GM19351 (cell line): ENCODE data around the gene OR7A10.

Source experiments
- ATAC-seq: cut with Tn5 transposase; IDR thresholded peaks from one replicate; pipeline ENCODE4 v1.9.1; 2021; ENCODE audit warnings: mild to moderate bottlenecking, moderate library complexity; ENCODE audit not compliant: unreplicated experiment

OR7A10 gene

DNA sequence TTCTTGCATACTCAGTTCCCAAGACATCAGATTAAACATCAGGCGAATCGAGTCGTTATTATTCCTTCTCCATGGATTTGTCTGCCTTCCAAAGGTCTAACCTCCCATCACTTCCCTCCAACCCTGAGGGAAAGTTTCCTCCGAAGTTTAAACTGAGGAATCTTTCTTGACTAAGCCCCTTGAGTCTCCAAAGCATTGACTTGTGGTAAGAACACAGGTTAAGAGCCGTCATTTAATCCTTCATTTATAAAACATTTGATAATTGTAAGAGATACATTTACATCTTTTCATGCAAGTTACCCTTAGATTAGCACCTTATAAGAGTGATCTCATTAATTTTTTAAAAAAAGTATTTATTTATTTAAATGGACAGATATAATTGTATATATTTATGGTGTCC, at the start of gene OR7A10:
Gene OR7A10, minus strand, starts transcription at position 101 of the 400 bp plus-strand sequence. CDS start 7,045 bp downstream, outside the sequence.
- ATAC-seq: no peak

DNA sequence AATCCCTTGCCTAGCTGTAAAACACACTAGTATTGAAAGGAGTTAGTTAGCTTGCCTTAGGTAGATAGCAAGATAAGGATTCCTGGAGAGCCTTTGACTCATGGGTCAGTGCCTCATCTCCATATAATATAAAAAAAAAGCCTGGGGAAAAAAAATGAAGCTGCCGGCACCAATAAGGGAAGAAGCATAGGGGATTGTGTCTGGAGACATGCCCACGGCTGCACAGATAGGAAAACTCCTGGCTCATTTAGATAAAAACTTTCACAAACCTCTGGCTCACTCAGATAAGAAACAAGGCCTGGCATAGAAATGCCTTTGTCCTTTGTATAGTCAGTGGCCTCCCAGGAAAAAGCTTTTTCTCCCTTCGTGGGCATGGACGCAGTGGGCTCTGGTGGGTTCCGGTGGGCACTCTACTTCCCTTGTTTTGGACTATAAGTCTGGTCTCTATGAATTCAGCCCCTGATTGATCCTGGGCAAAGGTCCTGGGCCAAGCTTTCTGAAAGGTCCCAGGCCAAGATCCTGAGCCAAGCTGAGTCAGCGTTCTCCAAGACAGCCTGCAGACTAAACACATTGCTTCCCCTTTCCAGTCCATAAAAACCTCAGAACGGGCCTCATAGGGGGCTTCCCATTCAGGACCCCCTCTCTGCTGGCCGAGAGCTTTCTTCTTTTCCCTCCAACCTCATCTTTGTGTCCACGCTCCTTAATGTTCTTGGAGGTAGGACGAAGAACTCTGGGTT, 42.1 kb upstream of the OR7A10 start:
- ATAC-seq: no peak

DNA sequence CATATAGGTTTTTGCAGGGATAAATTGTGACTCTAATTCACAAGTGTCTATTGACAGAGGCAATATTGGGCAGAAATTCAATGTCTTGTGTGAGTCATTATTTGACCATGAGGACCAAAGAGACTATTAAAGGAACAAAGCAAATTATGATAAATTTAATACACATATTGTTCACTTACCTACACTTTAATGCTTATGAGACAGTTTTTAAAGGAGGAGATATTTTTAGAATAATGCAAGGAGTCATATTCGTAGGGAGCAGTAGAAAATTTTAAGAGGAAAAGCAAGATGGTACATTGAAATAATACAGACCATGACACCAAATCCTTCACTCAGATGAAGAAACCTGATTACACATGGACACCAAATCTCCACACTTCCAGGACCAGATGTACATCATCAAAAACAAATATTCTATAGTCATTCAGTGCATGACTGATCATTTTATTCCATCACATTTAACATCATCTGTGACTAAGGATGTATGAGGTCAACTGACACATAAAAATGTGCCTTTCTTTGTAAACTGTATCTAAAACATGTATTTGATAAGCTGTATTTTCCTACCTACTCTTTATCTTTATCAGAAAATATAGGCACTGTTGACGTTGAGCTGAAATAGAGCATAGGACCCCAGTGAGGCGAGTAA, 41.4 kb upstream of the OR7A10 start:
- ATAC-seq: no peak

DNA sequence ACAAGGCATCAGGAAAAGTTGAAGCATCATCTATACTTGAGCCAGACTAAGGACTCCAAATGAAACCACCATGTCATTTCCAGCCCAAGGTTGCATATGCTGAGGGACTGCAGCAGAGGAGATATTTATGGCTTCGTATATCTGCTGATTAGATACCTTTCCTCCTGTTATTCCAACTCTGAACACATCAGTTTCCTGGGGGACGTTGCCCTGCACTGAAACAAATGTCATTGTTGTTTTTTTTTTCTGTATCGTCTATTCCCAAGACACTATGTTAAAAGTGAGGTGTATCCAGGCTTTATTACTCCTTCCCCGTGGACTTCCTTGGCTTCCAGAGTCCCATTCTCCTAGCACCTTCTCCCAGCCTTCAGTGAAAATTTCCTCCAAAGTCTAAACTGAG, 37.3 kb upstream of the OR7A10 start, which contains the start of gene OR7A17:
Gene OR7A17, minus strand, starts transcription at position 101 of the 400 bp plus-strand sequence. CDS start 4,777 bp downstream, outside the sequence.
- ATAC-seq: no peak

DNA sequence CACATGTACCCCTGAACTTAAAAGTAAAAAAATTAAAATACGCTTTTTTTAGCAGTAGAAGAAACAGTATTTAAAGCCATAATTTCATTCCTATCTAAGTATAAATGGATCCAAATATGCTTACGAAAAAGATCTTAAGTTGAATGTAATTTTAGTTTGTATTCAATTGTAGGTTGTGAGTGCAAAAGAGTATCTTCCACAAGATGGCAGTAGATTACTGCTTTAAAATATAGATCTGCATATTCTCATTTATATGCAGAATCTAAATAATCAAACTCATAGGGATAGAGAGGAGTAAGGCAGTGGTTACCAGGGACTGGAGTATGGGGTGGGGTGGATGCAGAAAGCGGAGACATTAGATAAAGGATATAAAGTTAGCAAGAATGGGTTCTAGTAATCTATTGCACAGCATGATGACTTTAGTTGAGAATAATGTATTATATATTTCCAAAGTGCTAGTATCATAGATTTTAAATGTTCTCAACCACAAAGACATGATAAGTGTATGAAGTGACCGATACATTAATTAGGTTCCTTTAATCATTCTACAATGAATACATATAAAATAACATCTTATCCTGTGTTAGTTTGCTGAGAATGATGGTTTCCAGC, 23.0 kb upstream of the OR7A10 start:
- ATAC-seq: no peak

DNA sequence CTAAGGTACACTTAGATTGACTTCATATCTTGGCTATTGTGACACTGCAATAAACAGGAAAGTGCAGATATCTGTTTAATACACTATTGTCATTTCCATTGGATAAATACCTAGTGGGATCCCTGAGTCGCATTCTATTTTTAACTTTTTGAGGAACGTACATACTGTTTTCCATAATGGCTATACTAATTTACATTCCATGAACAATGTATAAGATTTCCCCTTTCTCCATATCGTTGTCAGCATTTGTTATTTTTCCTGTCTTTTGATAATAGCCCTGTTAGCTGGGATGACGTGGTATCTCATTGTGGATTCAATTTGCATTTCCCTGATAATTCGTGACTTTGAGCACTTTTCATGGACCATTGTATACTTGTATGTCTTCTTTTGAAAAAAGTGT, 19.8 kb upstream of the OR7A10 start:
- no peak for ATAC-seq

DNA sequence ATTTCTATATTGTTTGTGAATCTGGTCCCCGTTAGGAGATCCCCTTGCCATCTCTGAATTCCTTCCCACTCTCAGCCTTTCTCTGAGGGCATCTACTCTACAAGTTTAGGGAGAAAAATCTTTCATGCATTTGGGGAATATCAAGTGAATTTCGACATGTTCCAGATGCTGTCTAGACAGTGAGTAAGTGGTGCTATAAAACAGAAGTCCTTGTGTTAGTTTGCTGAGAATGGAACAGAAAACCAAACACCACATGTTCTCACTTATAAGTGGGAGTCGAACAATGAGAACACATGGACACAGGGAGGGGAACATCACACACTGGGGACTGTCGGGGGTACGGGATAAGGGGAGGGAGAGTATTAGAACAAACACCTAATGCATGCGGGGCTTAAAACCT, 5.1 kb downstream of the OR7A10 start:
- ATAC-seq: no peak

DNA sequence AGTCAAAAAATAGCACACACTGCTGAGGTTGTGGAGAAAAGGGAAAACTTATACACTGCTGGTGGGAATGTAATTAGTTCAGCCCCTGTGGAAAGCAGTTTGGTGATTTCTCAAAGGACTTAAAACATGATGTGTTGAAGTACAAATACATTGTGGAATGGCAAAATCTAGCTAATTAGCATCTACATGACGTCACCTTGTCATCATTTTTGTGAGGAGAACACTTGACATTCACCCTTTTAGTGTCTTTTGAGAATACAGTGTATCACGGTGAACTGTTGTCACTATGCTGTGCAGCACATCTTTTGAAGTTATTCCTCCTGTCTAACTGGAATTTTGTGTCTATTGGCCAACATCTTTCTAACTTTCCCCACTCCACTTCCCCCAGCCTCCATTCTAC, 5.6 kb downstream of the OR7A10 start:
- no peak for ATAC-seq

DNA sequence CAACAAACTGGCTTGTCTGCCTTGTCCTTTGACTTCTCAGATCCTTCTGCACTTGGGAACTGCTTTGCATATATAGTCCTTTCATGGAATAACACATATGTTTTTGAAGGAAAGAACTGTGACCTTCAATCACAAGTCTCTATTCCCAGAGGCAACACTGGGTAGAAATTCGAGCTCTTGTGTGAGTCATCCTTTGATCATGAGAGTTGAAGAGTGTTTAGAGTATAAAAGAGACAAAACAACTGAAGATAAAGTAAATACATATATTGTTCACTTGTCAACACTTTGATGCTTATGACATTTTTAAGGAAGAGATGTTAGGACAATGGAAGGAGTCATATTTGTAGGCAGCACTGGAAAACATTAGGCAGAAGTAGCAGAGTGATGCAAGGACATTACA, 8.5 kb downstream of the OR7A10 start:
- no peak for ATAC-seq

DNA sequence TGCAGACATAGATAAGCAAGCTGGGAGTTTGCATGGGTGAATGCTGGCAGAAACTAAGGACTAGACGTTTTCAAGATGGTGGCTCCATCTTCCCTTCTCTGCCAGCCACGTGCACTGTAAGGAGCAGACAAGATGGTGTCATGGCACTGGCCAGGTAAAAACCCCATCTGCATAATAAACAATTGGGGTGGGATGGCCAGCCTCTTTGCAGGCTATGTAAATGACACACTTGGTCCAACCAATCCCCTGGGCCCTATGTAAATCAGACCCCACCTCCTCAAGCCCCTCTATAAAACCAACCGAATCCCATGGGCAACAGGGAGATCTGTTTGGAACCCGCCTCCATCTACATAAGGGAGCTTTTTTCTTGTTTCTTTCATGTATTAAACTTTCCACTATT, 11.3 kb downstream of the OR7A10 start:
- no peak for ATAC-seq

DNA sequence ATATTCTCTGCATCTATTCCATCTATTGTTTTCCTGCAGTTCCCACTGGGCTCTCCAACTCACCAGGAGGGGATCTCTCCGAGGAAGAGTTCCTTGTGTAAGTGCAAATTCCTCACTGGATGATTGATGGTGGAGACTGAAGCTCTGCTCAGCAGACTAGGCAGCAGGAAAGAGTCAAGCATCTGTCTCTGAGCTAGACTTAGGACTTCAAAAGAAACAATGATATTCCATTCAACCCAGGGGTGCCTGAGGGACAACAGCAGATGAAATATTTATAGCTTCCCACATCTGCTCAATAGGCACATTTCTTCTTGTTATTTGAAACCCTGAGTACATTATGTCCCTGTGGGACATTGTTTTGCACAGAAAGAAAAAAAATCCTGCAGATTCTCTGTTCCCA, 13.7 kb downstream of the OR7A10 start, which contains the start of the genes OR7A5 and OR7C1:
Gene OR7A5, minus strand, starts transcription at position 175 of the 400 bp plus-strand sequence. CDS start 6,944 bp downstream, outside the sequence.
Gene OR7C1, minus strand, starts transcription at position 175 of the 400 bp plus-strand sequence. CDS start 35,049 bp downstream, outside the sequence.
- ATAC-seq: no peak

DNA sequence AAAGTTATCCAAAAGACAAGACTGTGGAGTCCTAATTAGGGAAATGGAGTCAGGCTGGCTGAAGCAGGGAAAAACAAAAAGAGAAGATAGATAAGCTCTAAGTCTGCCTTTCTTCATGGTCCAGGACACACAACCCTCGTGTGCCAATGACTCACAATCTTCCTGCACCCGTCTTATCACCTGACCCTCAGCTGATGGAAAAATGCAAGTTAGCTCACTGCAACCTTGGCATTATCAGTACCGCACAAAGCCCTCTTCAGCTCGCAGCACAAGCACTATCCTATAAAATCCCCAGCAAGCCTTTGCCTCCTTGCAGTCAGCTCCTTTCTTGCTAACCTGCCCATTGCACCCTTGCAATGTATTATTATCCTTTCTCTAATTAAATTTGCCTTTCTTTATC, 18.0 kb downstream of the OR7A10 start:
- ATAC-seq: no peak

DNA sequence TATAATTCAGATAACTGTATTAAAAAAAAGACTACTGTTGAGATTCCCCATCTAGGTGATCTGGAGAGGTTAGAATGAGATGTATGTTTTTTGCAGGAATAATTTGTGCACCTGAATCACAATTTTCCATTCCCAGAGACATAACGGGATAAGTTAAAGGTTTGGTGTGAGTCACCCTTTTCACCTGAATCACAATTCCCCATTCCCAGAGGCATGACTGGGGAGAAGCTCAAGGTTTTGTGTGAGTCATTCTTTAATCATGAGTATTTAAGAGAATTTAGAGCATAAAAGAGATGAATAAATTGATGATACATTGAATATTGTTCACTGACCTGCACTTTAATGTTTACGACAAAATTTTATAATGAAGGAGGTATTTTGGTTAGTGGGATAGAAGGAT, 22.7 kb downstream of the OR7A10 start:
- no peak for ATAC-seq

DNA sequence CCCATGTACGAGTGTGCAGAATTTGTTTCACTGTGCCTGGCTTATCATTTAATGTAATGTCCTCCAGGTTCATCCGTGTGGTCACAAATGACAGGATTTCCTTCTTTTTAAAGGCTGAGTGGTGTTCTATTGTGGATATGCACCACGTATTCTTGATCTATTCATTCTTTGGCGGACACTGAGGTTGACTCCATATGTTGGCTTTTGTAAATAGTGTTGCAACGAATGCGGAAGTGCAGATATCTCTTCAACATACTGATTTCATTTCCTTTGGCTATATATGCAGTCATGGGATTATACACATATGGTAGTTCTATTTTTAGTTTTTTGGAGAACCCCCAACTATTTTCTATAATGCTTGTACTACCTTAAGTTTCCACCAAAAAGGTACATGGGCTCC, 26.8 kb downstream of the OR7A10 start:
- no peak for ATAC-seq

DNA sequence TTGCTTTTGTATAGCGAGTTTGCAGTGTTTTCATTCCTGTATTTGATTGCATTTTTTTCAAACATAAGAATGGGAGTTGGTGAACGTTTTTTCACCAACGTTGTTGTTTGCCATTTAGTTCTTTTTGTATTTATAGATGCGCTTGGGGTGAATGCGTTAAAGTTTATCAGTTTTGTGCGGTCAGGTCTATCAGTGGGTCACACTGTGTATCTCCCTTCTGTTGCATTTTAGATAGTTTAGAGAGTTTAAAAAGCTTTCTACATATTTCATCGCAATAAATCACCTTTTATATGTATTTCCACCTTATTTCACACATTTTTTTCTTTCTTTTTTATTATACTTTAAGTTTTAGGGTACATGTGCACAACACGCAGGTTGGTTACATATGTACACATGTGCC, 30.1 kb downstream of the OR7A10 start:
- ATAC-seq: no peak

DNA sequence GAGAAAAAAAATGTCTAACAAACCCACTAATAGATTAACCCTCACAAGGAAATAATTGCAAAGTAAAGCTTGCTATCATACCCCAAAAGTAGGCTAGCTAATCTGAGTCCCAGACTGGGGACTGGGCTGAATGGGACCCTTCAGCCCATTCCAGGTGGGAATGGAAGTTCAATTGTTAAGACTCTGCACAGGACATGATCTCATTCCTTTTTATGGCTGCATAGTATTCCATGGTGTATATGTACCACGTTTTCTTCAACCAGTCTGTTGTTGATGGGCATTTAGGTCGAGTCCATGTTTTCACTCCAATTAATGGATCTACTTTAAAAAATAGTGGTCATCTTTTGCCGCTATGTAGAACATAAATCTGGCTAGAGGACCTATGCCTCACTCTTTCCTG, 31.7 kb downstream of the OR7A10 start:
- ATAC-seq: no peak

DNA sequence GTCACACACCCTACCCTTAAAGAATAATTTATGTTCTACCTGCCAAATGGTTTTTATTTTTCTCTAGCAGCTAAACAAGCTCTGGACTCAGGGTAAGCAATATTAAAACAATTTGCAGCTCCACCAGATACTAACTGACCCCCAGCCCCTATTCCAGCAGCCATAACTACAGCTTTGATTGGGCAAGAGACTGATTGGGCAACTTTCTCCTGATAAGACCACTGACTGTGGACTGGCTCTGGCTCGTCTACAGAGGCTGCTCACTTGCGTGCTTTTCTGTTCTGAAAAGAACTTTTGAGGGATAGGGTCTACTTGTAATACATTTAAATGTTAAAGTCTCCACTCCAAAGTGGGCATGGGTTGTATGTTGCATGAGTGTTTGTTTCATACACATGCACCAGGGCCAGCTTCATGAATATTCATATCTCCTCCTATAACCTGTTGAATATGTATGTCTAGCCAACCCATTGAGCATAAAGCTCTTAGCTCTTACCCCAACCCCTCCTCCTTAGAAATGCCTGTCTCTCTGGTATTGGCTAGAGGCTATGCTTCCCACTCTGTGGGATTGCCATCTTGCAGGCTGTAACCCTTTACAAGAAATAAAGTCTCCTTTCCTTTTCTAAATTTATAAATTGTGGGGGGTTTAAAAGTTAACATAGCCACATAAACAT, 33.6 kb downstream of the OR7A10 start:
- no peak for ATAC-seq

DNA sequence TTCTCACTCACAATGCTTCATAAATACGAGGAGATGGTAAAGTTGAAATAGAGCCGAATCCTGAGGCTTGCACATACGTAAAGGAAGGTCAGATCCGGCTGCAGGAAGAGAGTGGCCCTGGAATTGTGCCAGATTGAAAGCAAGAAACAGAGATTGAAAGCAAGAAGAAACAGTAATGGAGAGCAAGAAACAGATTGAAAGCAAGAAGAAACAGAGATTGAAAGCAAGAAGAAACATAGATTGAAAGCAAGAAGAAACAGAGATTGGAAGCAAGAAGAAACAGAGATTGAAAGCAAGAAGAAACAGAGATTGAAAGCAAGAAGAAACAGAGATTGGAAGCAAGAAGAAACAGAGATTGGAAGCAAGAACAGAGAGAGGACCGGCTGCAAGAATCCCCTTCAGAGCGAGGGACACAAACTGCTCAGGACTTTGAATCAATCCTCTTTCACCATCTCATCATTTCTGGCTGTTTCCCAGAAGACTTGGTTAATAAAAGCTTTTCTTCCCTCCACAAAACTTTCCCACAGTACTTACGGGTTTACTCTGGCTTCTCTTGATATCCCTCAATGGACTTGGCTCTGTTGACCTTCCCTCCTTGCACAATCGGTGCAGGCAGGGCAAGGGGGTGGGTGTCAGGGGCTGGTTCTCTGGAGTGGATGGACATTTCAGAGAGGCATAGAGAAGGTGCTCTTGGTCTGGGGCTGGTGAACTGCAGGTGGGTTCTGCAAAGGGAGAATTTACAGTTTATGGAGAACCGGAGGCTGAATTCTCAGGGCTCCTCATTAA, 39.3 kb downstream of the OR7A10 start:
- no peak for ATAC-seq

DNA sequence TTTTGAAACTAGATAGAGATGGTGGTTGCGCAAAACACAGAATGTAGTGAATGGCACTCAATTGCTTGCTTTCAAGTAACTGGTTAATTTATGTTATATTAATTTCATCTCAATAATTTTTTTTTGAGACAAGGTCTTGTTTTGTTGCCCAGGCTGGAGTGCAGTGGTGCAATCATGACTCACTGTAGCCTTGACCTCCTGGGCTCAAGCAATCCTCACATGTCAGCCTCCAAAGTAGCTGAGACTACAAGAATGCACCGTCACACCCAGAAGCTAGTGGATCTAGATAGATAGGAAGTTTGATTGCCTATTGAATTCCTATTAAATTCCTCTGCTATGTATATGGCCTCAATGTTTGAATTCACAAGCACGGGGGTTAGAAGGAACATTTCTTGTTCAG, 44.0 kb downstream of the OR7A10 start:
- no peak for ATAC-seq

DNA sequence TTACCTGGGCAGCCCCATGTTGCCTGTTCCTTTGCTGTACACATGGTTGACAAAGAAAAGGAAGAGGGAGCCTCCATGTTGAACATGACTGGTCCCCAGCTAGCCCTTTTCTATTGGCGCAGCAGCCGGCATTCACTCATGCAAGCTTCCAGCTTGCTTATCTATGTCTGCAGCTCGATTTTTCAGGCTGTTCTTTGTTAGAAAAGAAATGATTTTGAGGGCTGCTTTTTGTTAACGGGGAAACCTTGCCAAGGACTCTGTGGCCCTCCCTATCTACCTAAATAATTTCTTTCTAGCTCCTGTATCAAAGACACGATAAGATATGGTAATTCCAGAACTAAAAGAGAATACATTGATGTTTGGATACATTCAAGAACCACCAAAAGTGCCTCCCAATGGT, 50.0 kb downstream of the OR7A10 start:
- ATAC-seq: no peak
